Activated CD8-positive, alpha-beta T cell treated with anti-CD3 and anti-CD28 coated beads for 36 hours (primary cell): Measurements from ENCODE around the gene KCNQ5. TPM values are rescaled to one million over a fixed set of nuclear protein-coding genes. Genes with fewer than 3 reads are reported as not detected.

Experiments
- ATAC-seq: fragments of 200-7000 bp; cut with Tn5 transposase; one replicate; pipeline ENCODE4 v1.10.0; 2021; ENCODE audit warnings: mild to moderate bottlenecking, moderate library complexity
- CTCF ChIA-PET: fragments of 350-600 bp; sonication (Branson Sonifier 250); formaldehyde crosslinking; loops from one replicate; lab custom pipeline; 2021; ENCODE audit warnings: antibody characterized with exemption; lab: Charles Lee
- POLR2A ChIA-PET: fragments of 350-600 bp; sonication (Branson Sonifier 250); formaldehyde crosslinking; loops from one replicate; lab custom pipeline; 2021; ENCODE audit warnings: antibody characterized with exemption; lab: Charles Lee
- DNase-seq: peaks from one replicate; pipeline ENCODE4 v3.0.0-alpha.2; 2020
- H3K27ac Mint-ChIP-seq: one replicate; pipeline ENCODE4 v1.8.0; 2021; ENCODE audit warnings: mild to moderate bottlenecking, mixed read lengths
- H3K27me3 Mint-ChIP-seq: one replicate; pipeline ENCODE4 v1.8.0; 2021; ENCODE audit warnings: mixed read lengths
- H3K36me3 Mint-ChIP-seq: one replicate; pipeline ENCODE4 v1.8.0; 2021; ENCODE audit warnings: low read depth, mixed read lengths
- H3K4me1 Mint-ChIP-seq: one replicate; pipeline ENCODE4 v1.8.0; 2021; ENCODE audit warnings: low read depth, mixed read lengths
- H3K4me3 Mint-ChIP-seq: one replicate; pipeline ENCODE4 v1.8.0; 2021; ENCODE audit warnings: mild to moderate bottlenecking, moderate library complexity, mixed read lengths
- H3K9me3 Mint-ChIP-seq: one replicate; pipeline ENCODE4 v1.8.0; 2021; ENCODE audit warnings: mixed read lengths
- CTCF ChIP-seq: fragments of 200-600 bp; IDR thresholded peaks from one replicate; pipeline ENCODE4 v1.8.0; 2022; ENCODE audit warnings: antibody characterized with exemption, mild to moderate bottlenecking
- intact Hi-C: fragments of 100-400 bp; cut with micrococcal nuclease; formaldehyde crosslinking; loops from one replicate; pipeline ENCODE4 v1.10.0; 2022
- total RNA-seq, 2 experiments: library from RNA; stranded (reverse); gene quantifications; one replicate each; pipeline ENCODE4 v1.2.3, GENCODE V29; 2021

The KCNQ5 gene
- total RNA-seq, 2 experiments from 2014 or later: 14.6 to 14.9 TPM

- ChIA-PET CTCF (interaction anchor here (2.5 kb wide), 1 partner anchor 732 kb away, joined by 8 read pairs; no protein-coding TSS in a partner anchor), POLR2A (no interaction called here)
- H3K27ac Mint-ChIP-seq: no peak overlapping the region
- ATAC-seq (no peak), DNase-seq (no peak)
- H3K36me3 Mint-ChIP-seq: no peaks in the 10 kb centered on the region
- H3K4me1 Mint-ChIP-seq: peaks cover 2% of the 10 kb centered on the region
- intact Hi-C loops: no loop called here
- H3K27me3 Mint-ChIP-seq: no peaks in the 10 kb centered on the region
- TF ChIP-seq CTCF: no peak
- H3K4me3 Mint-ChIP-seq: no peak overlapping the region
- H3K9me3 Mint-ChIP-seq: no peaks in the 10 kb centered on the region
These were observed 521.7 kb downstream of the KCNQ5 start for GRCh38 chr6:73143551-73143950.

GRCh38 chr6:73144516-73144915, 522.7 kb downstream of the KCNQ5 start:
- ATAC-seq (no peak), DNase-seq (no peak)
- Mint-ChIP-seq H3K9me3 (no peaks in the 10 kb centered on the region), H3K4me3 (no peak overlapping the region), H3K4me1 (peaks cover 2% of the 10 kb centered on the region), H3K36me3 (no peaks in the 10 kb centered on the region), H3K27ac (no peak overlapping the region), H3K27me3 (no peaks in the 10 kb centered on the region)
- no peak for TF ChIP-seq CTCF
- intact Hi-C loops: no loop called here
- ChIA-PET CTCF (interaction anchor here (1.2 to 2.5 kb wide), 3 partner anchors 15 to 733 kb away, joined by 3 to 8 read pairs (median 3); no protein-coding TSS in a partner anchor), POLR2A (no interaction called here)

- no peak for TF ChIP-seq CTCF
- ATAC-seq: no peak
- Mint-ChIP-seq H3K4me1 (peaks cover 2% of the 10 kb centered on the region), H3K27ac (no peak overlapping the region), H3K27me3 (no peaks in the 10 kb centered on the region), H3K9me3 (no peaks in the 10 kb centered on the region), H3K36me3 (no peaks in the 10 kb centered on the region), H3K4me3 (no peak overlapping the region)
- intact Hi-C loops: no loop called here
- no peak for DNase-seq
- ChIA-PET POLR2A (interaction anchor here (0.7 kb wide), 1 partner anchor 20 kb away, joined by 4 read pairs; no protein-coding TSS in a partner anchor), CTCF (interaction anchor here (1.3 kb wide), 1 partner anchor 16 kb away, joined by 3 read pairs; no protein-coding TSS in a partner anchor)
These were observed 523.8 kb downstream of the KCNQ5 start for GRCh38 chr6:73145690-73146089.

- peaks cover 2% of the 10 kb centered on the region for H3K36me3 Mint-ChIP-seq
- no peaks in the 10 kb centered on the region for H3K27me3 Mint-ChIP-seq
- POLR2A ChIA-PET: no interaction called here
- DNase-seq: no peak
- intact Hi-C loops: no loop called here
- TF ChIP-seq CTCF: no peak
- H3K4me3 Mint-ChIP-seq: no peak overlapping the region
- ATAC-seq: no peak
- CTCF ChIA-PET: interaction anchor here (1.0 to 1.3 kb wide), 3 partner anchors 22 to 740 kb away, joined by 3 to 5 read pairs (median 3); no protein-coding TSS in a partner anchor
- peaks cover 2% of the 10 kb centered on the region for H3K9me3 Mint-ChIP-seq
- no peak overlapping the region for H3K27ac Mint-ChIP-seq
- no peaks in the 10 kb centered on the region for H3K4me1 Mint-ChIP-seq
These were observed 529.9 kb downstream of the KCNQ5 start for GRCh38 chr6:73151732-73152131.

GRCh38 chr6:73152556-73152955, 530.7 kb downstream of the KCNQ5 start:
- peaks cover 3% of the 10 kb centered on the region for H3K9me3 Mint-ChIP-seq
- TF ChIP-seq CTCF: no peak
- intact Hi-C loops: no loop called here
- POLR2A ChIA-PET: no interaction called here
- H3K4me1 Mint-ChIP-seq: no peaks in the 10 kb centered on the region
- CTCF ChIA-PET: interaction anchor here (1.0 to 2.1 kb wide), 5 partner anchors 22 to 740 kb away, joined by 3 to 5 read pairs (median 3); no protein-coding TSS in a partner anchor
- no peaks in the 10 kb centered on the region for H3K27me3 Mint-ChIP-seq
- no peak overlapping the region for H3K4me3 Mint-ChIP-seq
- peaks cover 6% of the 10 kb centered on the region for H3K36me3 Mint-ChIP-seq
- DNase-seq (no peak), ATAC-seq (no peak)
- no peak overlapping the region for H3K27ac Mint-ChIP-seq
